CD4-positive, alpha-beta T cell treated with Interleukin-6 at 100 ng/mL for 8 hours (primary cell): ENCODE results near the gene GRK1.

Experiments
- DNase-seq: peaks from one replicate; pipeline ENCODE4 v3.0.0-alpha.2; 2020; ENCODE audit warnings: mixed read lengths, low spot score

The GRK1 gene

GRCh38 chr13:113650275-113650674 lies 16.7 kb upstream of the GRK1 start:
- DNase-seq, result no peak

- DNase-seq, result no peak
Observed at GRCh38 chr13:113650731-113651148, 16.3 kb upstream of the GRK1 start.

DNA sequence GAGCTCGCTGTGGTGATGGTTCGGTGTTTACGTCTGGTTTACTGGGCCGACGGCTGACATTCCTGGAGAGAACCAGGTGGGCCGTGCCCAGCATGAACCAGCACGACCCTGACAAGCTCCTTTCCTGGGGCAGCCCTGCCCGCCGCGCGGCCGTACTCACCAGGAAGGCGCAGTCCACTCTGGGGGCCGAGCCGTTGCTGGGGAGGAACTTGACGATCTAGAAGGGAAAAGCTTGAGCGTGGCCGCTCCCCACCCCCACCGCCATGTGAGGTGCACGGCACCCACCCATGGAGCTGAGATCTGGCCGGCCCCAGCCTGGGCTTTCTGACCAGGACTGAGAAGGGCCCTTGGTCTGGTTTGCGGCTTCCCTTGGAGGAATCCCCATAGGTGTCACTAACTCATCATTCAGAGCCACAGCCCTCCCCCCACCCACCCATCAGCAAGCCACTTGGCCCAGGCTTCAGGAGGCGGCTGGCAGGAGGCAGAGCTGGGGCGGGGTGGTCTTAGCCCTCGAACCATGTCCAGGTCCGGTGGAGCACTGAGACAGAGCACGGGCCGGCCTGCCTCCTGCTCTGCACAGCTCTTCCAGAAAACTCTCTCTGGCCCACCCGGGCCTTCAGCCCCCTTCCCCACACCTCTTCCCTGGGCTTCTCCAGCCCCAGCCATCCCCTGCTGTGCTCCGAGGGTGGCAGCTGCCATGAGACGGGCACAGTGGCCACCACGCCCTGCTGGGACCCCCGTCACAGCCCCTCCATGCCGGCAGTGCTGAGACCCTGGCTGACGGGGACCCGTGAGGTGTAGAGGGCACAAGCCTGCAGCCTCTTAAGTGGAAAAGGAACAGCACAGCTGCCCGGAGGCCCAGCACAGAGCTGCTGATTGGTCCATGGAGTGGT lies 15.3 kb upstream of the GRK1 start:
- DNase-seq, result no peak

DNA sequence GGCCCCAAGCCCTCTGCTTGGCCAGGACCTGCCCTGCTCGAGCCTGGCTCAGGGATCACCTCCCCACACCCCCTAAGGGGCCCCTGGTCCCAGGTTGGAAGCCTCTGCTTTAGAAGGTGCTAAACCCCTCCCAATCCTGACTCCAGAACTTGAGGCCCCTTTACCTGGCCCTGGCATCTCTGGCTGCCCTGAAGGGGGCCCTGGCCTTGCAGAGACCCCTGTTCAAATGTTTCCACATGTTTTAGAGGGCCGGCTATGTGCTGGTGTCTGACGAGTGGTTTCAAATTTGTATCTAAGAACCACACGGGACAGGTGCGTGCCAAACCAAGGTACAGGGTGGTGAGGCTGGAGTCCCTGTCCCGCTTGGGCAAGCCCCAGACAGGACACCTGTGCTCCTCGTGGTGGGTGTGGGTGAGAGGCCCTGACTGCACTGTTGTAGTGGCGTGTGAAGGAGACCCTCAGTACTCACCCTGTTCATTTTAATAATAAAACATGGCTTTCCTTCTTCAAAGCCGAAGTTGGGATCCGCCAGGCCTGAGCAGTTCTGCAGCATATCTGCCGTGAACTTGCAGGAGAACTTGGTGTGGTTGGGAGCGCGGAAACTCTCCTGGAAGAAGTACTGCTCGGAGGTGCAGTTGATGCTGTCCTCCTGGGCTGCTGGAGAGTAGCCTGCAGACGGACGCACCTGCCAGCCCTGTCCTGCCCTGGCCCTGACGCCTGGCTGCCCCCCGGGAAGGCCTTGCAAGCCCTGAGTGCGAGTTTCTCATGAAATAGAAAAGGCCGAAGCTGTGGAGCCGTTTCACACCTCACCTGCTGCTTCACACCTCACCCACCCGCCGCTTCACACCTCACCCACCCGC lies 14.4 kb upstream of the GRK1 start:
- no peak for DNase-seq

- no peak for DNase-seq
Observed at GRCh38 chr13:113653264-113654174, 13.5 kb upstream of the GRK1 start.

DNA sequence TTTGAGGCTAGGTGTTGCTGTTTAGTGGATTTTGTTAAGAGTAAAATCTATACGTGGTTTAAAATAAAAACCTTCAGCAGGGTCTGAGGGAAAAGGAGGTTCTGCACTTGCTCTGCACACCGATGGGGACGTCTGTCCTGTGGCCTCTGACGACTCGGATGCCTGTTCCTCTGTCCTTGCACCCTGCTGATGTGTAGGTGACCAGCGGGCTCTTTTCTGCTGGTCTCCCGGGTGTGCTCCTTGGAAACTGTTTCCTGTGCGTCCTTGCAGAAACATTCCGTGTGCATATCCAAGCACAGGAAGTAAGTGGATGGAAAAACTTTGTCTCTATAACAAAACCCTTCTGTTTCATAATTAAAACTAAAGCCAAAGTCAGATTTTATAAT lies 12.9 kb upstream of the GRK1 start:
- no peak for DNase-seq

- DNase-seq, result no peak
Observed at GRCh38 chr13:113654591-113655345, 12.3 kb upstream of the GRK1 start.

DNA sequence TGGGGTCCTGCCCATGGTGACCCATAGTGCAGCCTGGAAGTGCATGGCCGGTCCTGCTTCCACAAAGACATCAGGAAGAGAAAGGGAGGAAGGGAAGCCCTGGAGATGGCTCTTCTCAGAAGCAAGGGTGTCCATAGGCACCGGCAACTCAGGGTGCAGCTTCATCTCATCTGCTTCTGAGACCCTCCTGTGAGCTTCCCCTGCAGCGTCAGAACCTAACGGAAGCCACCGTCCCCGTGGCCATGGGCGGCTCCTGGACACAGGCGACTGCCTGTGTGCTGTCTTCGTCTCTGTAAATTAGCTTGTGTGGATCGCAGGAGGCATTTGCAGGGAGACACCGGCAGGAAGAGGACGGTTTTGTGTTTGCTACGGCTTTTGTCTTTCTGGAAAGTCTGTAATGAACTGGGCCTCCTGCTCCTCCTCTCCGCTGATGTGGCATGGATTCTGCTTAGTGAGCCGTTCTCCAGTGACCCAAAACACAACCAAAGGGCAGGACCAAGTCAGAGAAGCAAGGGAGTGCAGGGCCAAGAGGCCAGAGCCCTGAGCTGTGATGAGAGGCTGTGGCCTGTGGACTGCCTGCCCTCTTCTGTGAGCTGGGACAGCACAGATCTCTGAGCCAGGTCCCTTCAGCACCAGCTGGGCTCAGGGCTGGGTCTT lies 11.5 kb upstream of the GRK1 start:
- DNase-seq, result no peak

GRCh38 chr13:113656003-113656588 lies 10.9 kb upstream of the GRK1 start:
- DNase-seq, result no peak

DNA sequence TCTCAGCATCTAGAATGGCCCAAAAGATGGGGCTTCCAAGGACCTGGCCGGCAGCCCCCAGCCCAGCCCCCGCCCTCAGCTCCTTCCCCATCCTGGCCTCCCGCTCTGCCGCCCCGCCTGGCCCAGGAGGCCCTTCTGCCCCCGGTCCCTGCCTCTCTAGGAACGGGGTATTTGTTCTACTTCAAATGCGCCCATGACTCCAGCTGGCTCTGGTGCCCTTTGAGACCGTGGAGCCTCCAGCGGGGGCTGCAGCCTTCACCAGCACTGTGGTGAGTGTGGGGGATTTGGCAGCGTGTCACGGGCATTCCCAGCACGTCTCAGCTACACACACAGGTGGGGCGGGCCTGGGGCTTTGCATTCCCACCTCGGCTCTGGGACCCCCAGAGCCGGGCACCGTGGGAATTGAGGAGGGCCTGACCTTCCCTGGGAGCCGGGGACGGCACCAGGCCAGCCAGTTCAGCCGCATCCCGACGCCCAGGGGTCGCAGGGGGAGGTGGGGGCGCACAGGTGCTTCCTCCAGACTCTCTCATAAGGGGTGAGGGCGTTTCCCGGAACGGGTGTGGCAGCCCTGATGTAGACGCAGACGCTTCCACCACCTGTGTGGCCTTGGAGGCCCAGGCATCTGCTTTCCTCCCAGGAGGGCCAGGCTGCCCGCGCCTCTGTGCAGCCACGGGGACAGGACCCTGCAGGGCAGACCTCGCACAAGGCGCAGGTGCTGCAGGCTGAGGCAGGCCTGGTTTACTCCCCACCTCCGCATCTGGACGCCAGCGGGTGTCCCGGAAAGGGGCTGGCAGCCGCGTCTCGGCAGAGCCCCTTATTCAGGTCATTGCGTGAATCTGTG lies 10.0 kb upstream of the GRK1 start:
- no peak for DNase-seq

DNA sequence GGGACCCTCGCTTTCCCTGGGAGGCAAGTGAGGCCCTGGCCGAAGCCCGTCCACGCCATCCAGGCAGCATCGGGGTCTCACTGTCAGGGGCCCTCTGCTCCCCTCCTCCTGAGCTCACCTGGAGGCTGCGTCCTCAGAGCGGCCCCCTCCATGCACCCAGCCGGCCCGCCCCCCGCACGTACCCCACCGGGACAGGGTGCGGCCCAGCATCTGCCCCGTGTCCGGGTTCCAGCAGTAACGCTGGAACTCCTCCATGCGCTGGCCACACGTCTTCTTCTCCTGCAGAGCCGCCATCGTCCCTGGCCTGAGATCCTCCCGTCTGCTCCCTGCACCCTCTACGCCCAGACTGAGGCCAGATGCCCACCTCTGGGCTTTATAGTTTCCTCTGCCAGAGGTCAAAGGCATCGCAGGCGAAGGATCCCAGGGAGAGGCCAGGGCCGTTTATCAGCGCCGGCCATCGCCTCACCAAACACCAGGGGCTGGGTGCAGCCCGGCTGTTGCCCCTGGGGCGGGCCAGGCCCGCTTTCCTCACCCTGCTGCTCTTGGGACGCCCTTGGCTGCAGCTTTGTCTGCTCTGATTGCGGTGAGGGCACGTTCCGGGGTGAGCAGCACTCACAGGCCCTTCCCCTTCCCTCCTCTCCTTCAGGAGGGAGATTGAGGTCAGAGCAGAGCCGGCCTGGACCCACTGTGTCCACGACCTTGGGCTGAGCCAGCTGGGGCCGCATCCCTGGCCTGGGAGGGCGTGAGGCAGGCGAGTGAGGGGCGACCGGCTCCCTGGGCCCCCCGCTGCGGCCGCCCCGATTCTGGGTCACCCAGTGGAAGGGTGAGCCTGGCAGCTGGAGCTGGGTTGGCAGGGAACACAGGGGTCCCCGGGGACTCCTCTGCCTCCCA lies 8.9 kb upstream of the GRK1 start, which contains the start of gene ATP4B:
Gene ATP4B, minus strand, starts transcription at position 348 of the 891 bp plus-strand sequence. Its CDS starts 54 bp downstream, at position 294.
- DNase-seq, result no peak

DNA sequence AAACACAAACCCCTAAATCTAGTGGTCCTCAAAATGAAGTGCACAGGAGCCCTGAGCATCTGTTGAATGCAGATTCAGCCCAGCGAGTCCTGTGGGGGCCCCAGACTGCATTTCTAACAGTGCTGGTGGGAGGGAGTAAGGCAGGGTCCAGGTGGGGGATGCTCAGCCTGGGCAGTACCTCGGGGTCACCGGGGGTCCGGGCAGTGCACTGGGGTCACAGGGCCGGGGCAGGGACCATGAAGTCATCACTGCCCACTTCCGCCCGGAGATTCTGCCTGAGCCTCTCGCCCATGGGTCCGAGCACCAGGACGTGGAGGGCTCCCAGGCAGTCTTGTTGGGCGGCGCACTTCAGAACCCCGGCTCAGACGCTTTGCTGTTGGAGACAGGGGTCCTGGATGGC lies 8.2 kb upstream of the GRK1 start:
- no peak for DNase-seq

DNA sequence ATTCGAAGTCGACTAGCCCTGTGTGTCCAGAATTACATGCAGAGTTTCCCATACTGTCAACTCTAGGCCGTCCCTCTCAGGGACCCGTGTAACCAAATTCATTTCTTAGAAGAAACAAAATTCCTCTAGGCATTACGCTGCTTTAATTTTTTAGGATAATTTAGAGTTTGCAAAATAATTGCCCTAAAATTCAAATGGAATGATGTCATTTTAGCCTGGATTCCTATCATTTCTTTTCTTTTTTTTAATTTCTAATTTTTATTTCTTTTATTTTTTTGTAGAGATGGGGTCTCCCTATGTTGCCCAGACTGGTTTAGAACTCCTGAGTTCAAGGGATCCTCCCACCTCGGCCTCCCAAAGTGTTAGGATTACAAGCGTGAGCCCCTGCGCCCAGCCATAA lies 7.7 kb upstream of the GRK1 start:
- no peak for DNase-seq

- no peak for DNase-seq
Observed at GRCh38 chr13:113660066-113660465, 7.0 kb upstream of the GRK1 start.

GRCh38 chr13:113661509-113661908 lies 5.5 kb upstream of the GRK1 start:
- DNase-seq, result no peak

DNA sequence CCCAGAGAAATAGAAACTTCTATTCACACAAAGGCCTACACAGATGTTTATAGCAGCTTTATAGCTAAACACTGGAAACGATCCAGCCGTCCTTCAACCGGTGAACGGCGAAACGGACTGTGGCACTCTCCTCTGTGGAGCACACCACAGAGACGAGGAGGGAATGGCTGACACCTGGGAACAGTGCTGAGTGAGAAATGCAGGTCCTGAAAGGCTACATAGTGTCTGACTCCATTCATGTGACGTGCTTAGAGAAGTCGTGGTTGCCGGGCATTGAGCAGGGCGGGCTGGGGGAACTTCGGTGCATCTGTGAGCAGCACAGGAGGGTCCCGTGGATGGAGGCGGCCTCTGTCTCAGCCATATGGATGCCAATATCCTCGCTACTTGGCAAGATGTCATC lies 3.1 kb upstream of the GRK1 start:
- no peak for DNase-seq

DNA sequence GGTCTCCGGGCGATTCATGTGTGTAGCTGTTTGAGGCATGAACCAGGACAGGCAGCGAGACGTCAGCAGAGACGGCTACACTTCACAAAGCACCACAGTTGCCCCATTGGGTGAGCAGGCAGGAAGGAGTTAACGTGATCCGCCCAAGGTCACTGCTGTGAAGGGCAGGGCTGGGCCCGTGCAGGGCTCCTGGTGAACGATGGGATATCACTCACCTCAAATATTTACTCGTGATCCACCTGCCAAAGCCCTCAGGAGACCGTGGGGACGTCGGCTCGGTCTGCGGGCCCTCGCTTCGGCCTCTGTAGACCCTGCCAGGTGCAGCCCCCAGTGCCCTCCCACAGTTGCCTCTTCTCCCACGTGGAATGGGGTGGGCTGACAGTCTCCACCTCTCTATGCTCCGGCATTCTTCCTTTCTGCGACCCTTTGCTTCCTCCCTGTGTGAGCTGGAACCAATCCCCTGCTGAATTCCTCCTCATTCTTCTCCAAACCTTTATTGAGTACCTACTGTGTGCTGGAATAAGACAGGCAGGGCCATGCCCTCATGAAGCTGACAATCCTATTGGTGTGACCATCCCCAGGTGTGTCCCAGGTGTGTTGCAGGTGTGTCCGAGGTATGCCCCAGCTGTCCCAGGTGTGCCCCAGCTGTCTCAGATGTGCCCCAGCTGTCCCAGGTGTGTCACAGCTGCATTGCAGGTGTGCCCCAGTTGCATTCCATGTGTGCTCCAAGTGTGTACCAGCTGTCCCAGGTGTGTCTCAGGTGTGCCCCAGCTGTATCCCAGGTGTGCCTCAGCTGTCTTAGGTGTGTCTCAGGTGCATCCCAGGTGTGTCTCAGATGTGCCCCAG lies 2.0 kb upstream of the GRK1 start:
- DNase-seq, result no peak
